ENCODE results near the gene NRGN.
"Not testable (repeated sequence)": the region's sequence is repeated elsewhere in the genome, so short reads cannot be mapped to it uniquely, and the experiment has no call there.

NRGN gene

DNA sequence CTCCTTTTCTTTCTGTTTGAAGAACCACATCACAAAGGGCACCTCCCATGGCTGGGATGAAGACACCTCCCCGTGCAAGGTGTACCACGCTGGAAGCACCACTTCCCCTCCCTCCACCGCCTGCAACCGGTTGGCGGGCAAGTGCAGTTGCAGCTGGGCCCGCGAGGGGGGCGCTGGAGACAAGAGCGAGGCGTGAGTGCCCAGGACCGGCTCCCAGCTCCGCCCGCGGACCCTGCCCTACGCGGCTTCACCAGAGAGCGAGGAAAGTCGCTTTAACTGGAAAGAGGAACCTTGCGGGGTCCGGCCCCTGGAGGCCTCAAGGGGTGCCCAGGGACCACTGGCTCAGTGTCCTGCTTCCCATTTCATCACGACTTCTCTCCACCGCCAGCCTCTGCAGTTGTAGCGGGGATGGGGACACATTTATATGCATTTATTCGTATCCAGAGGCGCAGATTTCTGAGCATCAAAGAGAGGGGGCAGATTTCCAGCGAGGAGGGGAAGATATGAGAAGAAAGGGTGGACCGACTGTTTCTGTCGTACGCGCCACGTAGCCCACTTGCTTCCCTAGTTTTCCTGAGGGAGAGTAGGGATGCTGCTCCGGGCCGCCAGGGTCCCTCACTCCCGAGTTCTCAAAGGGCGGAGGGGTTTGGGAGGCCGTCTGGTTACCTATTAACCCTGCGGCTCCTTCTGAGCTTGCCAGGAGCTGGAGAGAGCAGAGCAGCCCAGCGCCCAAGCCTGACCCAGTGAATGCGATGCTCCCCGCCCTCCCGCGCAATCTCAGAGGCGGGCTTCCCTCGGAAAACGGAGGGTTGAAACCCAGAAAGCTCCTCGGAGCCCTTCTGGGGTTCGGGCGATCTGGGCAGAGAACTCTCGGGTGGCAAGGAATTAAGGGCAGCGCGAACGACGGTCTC, 18.9 kb downstream of the NRGN start:
- peak; percentile 13 for DNase-seq (ENCODE audit: low read depth)

DNA sequence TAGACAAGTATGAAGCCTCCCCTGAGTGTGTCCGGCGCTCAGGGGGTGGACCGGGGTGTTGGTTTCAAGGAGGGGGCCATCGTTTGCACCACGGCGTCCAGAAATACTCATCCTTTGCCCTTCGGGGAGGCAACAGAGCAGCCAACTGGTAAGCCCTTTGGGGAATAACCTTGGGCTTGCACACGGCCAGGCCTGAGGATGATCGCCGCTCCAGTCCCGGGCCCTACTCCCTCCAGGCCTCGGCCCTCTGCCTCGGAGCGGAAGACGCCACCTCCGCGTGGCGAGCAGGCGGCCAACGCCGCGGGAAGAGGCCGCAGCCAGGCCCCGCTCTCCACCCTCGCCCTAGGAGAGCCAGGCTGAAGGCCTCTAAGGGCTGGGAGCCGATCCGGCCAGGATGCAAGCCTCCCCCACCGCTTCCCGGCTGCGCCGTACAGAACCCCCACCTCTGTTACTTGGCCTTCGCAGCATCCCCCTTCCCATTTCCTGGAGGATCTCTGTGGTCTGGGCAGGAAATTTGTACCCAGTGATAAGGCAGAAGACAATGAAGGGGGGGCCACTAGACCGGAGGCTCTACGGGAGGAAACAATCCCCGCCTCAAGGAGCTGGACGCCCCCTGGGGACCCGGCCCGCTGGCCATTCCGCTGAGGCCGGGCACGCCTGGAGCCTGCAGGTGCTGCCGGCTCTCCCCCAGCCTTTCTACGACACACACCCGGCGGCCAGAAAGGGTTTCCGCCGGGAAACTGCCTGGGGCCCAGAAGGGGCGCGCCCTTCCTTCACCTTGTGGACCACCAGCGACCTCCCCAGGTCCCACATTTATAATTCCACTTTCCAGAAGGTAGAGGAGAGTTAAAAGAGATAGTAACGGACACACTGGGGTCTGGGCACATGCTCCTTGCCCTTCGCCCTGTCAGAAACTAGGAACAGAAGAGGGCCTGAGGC, 19.8 kb downstream of the NRGN start:
- DNase-seq (ENCODE audit: low read depth), result no peak

DNA sequence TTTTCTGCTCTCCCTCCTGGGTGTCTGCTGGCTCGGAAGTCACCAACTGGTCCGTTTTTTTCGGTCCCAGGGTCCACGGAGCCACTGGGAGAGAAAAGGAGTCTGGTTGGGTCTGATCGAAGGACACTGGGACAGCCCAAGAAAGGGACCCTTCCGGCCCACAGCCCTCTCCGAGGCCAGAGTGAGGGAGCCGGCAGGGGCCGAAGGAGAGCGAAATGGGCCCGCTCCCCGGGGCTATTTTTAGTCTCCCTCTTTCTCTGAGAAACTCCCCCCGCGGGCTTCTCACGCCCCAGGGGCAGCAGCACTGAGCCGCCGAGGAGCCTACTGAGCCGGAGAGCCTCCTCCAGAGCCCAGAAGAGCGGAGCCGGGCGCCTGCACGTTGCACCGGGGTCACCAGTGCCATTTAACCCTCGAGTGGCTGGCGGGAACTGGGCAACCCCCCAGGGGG, 20.5 kb downstream of the NRGN start:
- no peak for DNase-seq (ENCODE audit: low read depth)

DNA sequence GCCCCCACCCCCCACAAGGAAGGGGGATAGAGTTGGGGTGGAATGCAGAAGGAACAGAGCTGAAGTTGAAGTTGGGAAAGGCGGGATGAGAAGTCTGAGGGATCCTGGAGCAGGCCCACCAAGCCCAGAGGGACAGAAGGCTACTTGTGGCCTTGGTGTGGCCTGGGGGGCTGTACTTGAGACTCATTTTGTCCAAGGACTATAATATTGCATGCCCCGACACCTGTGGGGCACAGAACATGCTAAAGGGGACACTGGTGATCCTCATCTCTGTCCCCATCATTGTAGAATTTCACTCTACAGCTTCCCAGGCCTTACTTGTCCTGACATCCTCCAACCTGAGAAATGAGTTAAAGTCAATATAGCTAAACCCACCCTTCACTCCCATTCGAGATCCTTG, 21.1 kb downstream of the NRGN start:
- DNase-seq (ENCODE audit: low read depth), result no peak

DNA sequence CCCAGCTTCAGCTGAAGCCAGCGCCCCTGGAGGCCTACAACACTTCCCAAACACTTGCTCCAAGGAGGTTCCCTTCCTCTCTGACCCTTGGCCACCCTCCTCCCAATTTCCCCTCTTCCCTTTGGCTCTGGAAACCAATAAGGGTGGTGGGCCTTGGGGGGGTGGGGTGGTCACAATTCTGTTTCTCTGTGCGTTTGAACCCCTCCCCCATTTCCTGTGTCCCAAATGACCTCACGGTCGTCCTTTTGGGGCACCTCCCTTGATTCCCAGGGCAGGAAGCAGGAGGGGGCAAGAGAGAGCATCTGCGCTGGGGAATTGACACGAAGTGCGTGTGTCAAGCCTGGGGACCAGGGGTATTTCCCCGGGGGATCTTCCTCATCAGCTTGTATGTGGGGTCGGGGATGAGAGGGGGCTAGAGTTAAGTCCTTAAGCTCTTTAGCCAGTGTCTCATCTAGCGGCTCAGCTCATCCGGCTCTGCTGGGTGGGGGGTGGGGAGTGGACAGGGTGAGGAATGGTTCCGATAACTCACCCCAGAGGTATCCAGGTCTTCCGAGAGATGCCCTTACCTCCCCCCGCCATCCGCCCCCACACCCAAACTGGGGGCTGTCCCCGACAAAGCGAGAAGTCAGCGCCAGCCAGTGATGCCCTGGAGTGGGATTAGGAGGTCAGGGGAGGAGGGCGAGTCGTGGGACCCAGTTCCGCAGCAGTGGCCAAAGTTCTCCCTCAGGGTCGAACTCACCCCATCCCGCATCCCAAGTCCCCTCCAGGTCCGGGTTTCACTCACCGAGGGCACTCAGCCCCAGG, 21.8 kb downstream of the NRGN start:
- no peak for DNase-seq (ENCODE audit: low read depth)

DNA sequence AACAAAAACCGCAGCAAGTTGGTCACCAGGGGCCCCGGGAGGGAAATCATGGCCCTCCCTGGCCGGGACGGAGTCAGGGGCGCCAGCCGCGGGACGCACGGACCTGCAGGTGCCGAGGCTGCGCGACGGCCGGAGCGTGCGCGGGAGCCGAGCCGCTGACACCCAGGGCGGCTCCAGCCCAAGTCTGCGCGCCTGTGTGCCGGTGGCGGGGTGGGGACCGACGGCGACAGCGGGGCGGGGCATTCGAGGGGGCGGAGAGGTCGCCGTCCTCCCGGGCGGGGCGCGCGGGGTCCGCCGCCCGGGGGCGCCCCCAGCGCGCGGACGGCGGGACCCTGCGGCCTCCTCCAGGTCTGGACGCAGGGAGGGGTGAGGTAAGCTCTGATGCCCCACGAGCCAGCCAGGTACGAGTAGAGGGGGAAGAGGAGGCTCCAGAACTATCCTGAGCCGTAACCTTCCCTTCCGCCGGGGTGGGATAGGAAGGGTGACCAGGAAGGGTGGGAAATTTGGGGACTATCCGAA, 22.4 kb downstream of the NRGN start, which contains the start of gene ESAM:
TSS of gene ESAM (minus strand) at position 186 of the 519 bp plus-strand sequence. CDS start at position 50, 136 bp downstream.
- peak; percentile 24 for DNase-seq (ENCODE audit: low read depth)

DNA sequence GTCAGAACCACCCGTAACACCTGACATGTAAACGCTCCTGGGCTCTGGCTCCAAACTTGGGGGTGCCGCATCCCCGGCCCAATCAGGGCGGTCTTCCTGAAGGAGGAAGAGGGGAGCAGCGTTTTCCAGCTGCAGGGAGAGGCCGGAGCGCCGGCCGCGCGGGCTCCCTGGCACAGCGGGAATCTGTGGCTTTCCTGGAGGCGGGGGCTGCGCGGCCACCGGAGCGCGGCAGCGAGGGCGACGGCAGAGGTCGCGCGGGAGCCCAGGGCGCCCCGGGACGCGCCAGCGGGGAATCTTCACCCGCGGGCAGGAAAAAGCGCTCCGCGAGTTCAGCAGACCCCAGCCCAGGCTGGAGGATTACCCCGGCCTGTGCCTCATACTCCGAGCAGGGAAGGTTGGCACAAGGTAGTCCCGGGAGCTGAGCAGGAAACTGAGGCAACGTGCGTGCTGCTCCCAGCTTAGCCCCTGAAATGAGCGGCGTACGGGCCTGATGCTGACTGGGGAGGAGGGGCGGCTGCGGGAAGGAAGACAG, 22.9 kb downstream of the NRGN start:
- no peak for DNase-seq (ENCODE audit: low read depth)

DNA sequence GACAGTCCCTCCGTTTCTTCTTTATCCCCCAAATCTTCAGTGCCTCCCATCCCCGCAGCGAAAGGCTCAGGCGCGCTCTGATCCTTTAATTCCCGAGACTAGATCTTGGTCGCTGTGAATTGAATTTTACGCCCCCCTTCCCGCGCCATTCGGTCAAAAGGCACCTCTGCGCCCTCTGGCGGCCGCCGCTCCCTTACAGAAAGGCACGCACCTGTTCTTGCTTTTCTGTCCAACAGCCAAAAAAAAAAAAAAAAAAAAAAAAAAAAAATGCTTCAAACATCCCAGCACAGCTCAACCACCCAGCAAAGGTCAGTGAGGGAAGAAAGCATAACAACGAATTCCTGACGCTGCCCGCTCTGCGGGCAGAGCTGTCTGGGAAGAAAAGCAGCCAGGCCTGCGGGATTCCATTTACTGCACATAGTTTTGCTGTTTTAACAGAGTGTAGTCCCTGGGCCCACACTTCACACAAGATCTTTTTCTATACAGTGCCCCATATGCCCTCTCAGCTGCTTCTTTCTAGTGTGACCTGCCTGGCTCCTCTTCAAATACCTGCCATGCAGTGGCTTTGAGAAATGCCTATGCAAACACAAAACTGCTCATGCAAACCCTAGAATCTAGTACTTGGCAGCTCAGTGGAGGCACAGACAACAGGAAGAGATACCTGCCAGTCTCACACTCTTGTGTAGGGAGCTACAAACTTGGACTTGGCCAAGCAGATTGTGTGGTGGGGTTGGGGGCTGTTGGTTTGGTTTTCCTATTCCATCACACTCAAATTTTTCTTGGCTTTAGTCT, 23.6 kb downstream of the NRGN start:
- DNase-seq (ENCODE audit: low read depth), result peak; percentile 74

DNA sequence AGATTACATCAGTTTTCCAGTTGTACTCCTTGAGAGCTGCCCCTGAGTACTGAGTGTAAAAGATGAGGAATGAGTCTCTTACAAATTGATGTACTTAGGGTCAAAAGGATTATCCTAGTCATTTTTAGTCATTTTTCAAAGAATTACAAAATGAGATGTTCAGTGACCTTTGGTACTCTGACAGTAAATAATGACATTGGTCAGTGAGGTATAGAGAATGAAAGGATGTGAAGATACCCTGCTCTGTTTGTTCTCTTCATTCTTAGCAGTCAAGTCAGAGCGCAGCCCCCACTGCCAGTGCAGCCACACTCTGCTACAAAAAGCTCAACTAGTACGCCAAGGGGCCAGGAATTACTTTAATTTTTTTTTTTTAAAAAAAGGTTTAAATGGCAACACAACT, 26.4 kb downstream of the NRGN start:
- DNase-seq (ENCODE audit: low read depth), result no peak

DNA sequence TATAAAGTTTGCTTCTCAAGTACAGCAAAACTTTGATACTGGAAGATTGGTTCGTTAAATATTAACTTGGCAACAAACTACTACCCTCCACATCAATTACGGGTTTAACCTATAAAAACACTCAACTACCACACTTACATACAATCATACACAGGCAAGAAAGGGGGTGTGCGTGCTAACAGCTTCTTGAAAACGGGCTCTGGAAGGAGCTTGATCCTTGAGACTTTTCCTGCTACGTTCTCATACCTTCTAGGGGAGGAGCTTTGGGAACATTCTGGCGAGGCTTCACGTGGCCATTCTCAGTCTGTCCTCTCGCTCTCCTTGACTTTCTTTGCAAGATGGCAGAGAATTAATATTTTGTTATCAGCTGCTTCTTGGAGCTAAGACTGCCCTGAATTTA, 29.2 kb downstream of the NRGN start:
- no peak for DNase-seq (ENCODE audit: low read depth)

DNA sequence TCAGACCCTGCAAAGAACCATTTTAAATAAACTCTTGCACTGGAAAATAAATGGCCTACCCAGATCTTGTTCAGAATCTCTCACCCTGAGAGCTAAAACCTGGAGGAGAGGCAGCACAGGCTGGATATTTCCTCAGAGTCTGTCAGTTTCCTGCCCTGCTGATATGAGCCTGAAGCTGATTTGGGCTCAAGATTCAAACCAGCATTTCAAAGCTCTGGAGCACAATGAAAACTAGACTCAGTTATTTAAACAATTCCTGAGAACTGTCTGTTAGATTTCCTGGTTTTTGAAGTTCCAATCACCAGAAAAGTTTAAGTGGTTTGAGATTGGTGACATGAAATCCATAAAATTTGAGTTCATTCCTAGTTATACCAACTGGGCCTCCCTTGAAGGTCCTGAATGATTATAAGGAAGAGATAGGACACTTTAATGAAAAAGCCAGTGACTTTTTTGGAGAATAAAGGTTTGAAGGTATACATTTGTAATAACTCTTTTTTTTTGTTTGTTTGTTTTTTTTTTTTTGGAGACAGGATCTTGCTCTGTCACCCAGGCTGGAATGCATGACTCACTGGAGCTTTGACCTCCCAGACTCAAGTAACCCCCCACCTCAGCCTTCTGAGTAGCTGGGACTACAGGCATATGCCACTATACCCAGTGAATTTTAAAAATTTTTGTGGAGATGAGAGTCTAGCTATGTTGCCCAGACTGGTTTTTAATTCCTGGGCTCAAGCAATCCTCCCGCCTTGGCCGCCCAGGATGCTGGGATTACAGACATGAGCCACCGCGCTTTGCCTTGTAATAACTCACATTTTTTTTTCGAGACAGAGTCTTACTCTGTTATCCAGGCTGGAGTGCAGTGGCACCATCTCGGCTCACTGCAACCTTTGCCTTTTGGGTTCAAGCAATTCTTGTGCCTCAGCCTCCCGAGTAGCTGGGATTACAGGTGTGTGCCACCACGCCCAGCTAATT, 30.3 kb downstream of the NRGN start:
- no peak for DNase-seq (ENCODE audit: low read depth)

DNA sequence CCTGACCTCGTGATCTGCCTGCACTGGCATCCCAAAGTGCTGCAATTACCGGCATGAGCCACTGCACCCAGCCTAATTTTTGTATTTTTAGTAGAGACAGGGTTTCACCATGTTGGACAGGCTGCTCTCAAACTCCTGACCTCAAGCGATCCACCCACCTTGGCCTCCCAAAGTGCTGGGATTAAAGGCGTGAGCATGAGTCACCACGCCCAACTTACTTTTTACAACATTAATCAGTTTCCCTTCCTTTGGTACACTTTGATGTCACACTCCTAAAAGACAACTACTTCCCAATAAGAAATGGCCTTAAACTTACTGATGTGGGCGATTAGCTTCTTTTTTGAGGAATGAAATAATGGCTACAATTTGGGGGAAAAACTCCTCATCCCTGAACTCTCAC, 31.2 kb downstream of the NRGN start:
- not testable (repeated sequence) for DNase-seq (ENCODE audit: low read depth)

DNA sequence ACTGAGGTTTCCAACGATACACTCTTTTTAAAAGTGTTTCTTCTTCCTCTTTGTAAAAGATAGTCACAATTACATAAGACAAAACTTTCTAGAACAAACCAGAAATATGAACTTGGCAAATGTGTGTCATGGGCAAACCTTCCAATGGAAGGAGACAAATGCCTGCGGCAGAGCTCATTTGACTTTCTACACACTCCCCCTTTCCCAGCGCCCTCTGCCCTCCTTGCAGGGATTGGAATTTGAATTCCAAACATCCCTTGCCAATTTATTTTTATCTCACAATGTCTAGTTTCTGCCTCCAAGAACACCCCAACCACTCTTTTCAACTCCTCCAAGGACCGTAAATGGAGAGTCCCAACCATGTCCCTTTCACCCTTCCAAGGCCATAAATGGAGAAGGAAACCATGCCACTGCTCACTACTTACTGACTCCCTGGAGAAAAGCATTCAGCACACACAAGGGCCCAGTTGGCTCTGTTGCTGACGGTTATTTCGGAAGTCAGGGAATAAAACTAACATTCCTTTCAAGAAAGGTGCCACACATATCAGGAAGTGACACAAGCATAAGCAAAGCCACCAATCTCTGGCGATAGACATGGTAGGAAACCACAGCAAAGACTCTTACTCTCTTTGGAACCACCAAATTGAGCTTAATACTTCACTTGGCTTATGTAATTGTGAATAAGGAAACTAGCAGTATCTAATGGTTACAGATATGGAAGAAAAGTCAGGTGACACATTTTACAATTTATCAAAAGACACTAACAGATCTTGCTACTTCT, 37.3 kb downstream of the NRGN start:
- DNase-seq (ENCODE audit: low read depth), result no peak

DNA sequence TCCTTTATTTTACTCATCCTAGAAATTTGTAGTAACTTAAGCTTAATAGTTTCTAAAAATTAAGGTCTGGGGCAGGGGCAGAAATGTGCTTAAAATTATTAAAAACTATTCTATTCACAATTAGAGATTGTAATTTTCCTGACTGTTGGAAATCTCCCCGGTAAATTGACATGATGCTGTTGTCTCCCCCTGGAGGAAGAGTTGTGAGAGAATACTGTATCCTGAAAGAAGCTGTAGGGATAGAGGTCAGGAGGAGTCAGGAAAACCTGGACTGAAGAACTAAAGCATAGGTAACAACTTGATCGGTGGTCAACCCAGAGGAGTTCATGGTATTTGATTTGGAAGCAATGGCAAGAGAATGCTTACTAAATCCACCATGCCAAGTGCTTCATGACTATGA, 38.5 kb downstream of the NRGN start:
- DNase-seq (ENCODE audit: low read depth), result no peak

DNA sequence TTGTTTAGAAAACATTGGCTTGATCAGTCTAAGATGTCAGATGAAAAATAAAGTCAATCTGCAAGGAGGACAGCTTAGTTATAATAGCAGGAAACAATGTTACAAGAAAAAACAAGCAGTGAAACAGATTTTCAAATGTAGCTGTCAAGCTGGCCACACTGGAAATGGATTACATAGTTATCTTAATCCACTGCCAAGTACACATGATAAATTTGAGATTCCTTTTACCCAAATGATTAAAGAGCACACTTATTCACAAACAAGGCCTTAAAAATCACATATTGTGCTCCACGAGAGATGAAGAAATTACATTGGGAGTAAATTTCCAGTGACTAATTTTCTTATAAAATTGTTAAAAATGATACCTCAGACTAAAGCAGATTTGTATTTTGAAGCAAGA, 39.8 kb downstream of the NRGN start:
- DNase-seq (ENCODE audit: low read depth), result no peak

DNA sequence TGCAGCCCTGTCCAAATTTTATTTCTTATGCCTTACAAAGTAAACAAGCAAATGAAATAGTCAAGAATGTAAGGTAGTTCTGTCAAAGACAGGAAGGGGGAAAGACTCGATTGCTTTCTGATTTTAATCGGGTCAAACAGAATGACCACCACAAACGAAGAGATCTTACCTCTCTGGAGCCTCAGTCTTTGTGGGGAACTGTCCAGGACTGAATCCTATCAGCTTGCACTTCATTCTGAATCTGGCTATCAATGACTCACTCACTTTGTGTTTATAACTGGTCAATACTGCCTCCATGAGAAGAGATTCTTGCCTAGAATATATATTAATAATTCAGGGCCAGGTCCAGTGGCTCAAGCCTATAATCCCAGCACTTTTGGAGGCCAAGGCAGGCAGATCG, 43.3 kb downstream of the NRGN start:
- no peak for DNase-seq (ENCODE audit: low read depth)

DNA sequence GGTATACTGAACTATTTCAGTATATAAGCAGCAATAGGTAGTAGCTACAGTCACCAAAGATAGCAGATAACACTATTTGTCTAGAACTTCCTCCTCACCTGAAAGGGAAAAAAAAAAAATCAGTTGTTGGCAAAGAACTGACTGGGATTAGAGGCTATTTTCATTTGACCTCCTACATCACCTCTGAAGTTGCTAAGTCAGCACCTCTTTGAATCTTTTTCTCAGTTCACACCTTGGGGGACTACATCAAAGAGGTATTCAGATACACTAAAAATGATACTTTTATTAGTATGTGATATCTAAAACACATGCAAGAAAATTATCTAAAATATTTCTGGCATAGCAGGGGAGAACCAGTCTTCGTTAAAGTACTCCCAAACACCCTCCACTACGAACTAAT, 44.3 kb downstream of the NRGN start:
- no peak for DNase-seq (ENCODE audit: low read depth)

DNA sequence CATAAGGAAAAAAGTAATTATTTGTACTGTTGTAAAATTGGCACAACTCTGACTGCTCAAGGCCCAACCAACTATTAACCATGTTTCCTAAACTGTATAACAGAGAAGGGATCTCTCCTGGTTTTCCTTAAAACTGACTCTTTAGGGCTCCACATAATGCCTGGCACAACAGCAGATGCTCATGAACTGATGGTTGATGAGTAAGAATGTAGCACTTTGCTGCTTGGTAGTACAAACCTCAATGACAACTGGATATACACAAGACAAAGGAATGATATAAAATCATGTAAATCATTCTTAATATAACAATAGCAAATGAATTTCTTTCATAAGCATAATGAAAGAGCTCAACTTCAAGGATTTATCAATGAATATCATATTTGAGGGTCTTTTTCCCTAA, 48.8 kb downstream of the NRGN start:
- DNase-seq (ENCODE audit: low read depth), result no peak
